Hepatocyte (in vitro differentiated cells): ENCODE data around the gene ZBTB20.

ENCODE experiments used
- EZH2 ChIP-seq: fragments of 200-600 bp; sonication (generic); IDR thresholded peaks from 2 replicates; pipeline ENCODE4 v1.6.1; 2016; ENCODE audit warnings: antibody characterized with exemption, mild to moderate bottlenecking, borderline replicate concordance
- TF ChIP-seq, protein P1 (sequence below): fragments of 200-600 bp; sonication (generic); IDR thresholded peaks from 2 replicates; pipeline ENCODE4 v1.5.1; 2016; ENCODE audit warnings: antibody characterized with exemption, mild to moderate bottlenecking; ENCODE audit not compliant: poor library complexity

DNA sequence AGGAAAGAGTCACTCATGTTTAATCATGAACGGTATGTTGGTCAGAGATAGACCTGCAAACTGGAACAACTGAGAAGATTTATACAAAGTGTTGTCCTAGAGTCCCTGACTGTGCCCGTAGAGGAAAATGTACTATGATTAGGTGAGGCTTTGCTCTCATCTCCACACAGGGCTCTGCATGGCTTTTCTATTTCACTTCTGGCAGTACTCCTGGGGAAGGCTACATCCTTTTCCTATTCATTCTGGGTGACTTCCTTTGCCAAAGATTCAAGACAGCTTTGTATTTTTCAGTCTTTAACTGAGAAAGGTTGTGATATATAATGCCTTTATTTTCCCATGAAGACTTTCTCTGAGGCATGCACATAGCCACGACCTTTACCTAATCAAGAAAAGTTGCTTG lies 414.7 kb downstream of the ZBTB20 start:
- TF ChIP-seq EZH2 = no peak
- TF ChIP-seq, protein P1, sequence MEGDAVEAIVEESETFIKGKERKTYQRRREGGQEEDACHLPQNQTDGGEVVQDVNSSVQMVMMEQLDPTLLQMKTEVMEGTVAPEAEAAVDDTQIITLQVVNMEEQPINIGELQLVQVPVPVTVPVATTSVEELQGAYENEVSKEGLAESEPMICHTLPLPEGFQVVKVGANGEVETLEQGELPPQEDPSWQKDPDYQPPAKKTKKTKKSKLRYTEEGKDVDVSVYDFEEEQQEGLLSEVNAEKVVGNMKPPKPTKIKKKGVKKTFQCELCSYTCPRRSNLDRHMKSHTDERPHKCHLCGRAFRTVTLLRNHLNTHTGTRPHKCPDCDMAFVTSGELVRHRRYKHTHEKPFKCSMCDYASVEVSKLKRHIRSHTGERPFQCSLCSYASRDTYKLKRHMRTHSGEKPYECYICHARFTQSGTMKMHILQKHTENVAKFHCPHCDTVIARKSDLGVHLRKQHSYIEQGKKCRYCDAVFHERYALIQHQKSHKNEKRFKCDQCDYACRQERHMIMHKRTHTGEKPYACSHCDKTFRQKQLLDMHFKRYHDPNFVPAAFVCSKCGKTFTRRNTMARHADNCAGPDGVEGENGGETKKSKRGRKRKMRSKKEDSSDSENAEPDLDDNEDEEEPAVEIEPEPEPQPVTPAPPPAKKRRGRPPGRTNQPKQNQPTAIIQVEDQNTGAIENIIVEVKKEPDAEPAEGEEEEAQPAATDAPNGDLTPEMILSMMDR = no peak
